WTC11 (cell line): Measurements from ENCODE around the gene RAI1. TPM values are rescaled to one million over a fixed set of nuclear protein-coding genes. Genes with fewer than 3 reads are reported as not detected.

ENCODE experiments used
- ATAC-seq: fragments of 200-7000 bp; cut with Tn5 transposase; 2 replicates; pipeline ENCODE4 v1.10.0; 2021; ENCODE audit warnings: mild to moderate bottlenecking, moderate library complexity
- CTCF ChIA-PET: fragments of 300-600 bp; sonication (Branson Sonifier 250); formaldehyde crosslinking; loops from one replicate; lab custom pipeline; 2021; ENCODE audit warnings: antibody characterized with exemption; lab: Charles Lee
- POLR2A ChIA-PET: fragments of 350-600 bp; sonication (Branson Sonifier 250); formaldehyde crosslinking; loops from one replicate; lab custom pipeline; 2021; ENCODE audit warnings: antibody characterized with exemption; lab: Charles Lee
- DNase-seq: peaks from one replicate; pipeline ENCODE4 v3.0.0; 2021; ENCODE audit warnings: low spot score
- H3K27ac Mint-ChIP-seq: 2 replicates; pipeline ENCODE4 v1.8.0; 2021; ENCODE audit warnings: mixed read lengths
- H3K27me3 Mint-ChIP-seq: 2 replicates; pipeline ENCODE4 v1.8.0; 2021; ENCODE audit warnings: low read depth, mild to moderate bottlenecking, moderate library complexity, mixed read lengths
- H3K36me3 Mint-ChIP-seq: 2 replicates; pipeline ENCODE4 v1.8.0; 2021; ENCODE audit warnings: mixed read lengths
- H3K4me1 Mint-ChIP-seq: 2 replicates; pipeline ENCODE4 v1.8.0; 2022; ENCODE audit warnings: mixed read lengths
- H3K4me3 Mint-ChIP-seq: 2 replicates; pipeline ENCODE4 v1.8.0; 2021; ENCODE audit warnings: mild to moderate bottlenecking, moderate library complexity, mixed read lengths
- H3K9me3 Mint-ChIP-seq: 2 replicates; pipeline ENCODE4 v1.8.0; 2021; ENCODE audit warnings: mixed read lengths
- ARID4B ChIP-seq: sonication (generic); formaldehyde crosslinking; IDR thresholded peaks from 2 replicates; pipeline ENCODE4 v1.8.0; 2023; ENCODE audit warnings: missing genetic modification reagents, mild to moderate bottlenecking, borderline replicate concordance
- CBFB ChIP-seq: sonication (generic); formaldehyde crosslinking; IDR thresholded peaks from 2 replicates; pipeline ENCODE4 v1.8.1; 2022; ENCODE audit warnings: mild to moderate bottlenecking, low read depth, missing genetic modification reagents
- E2F1 ChIP-seq: sonication (generic); formaldehyde crosslinking; IDR thresholded peaks from 2 replicates; pipeline ENCODE4 v1.8.0; 2022; ENCODE audit warnings: mild to moderate bottlenecking, missing genetic modification reagents
- EMX1 ChIP-seq: fragments of 250-450 bp; sonication (Bioruptor Pico); IDR thresholded peaks from 2 replicates; pipeline ENCODE4 v1.8.0; 2021; ENCODE audit warnings: mild to moderate bottlenecking
- ETV6 ChIP-seq: sonication (generic); formaldehyde crosslinking; IDR thresholded peaks from 2 replicates; pipeline ENCODE4 v1.8.1; 2022; ENCODE audit warnings: mild to moderate bottlenecking, missing genetic modification reagents
- FOXP1 ChIP-seq: sonication (generic); formaldehyde crosslinking; IDR thresholded peaks from 2 replicates; pipeline ENCODE4 v1.8.0; 2022; ENCODE audit warnings: missing genetic modification reagents, mild to moderate bottlenecking, moderate library complexity, borderline replicate concordance
- MLX ChIP-seq: sonication (generic); formaldehyde crosslinking; IDR thresholded peaks from 2 replicates; pipeline ENCODE4 v1.8.1; 2023; ENCODE audit warnings: mild to moderate bottlenecking, missing genetic modification reagents, moderate library complexity
- OVOL2 ChIP-seq: fragments of 250-450 bp; sonication (Bioruptor Pico); IDR thresholded peaks from 2 replicates; pipeline ENCODE4 v1.9.0; 2021; ENCODE audit warnings: mild to moderate bottlenecking, borderline replicate concordance
- RELA ChIP-seq: sonication (generic); formaldehyde crosslinking; IDR thresholded peaks from 2 replicates; pipeline ENCODE4 v1.8.1; 2022; ENCODE audit warnings: missing genetic modification reagents, mild to moderate bottlenecking, borderline replicate concordance
- STAT6 ChIP-seq: sonication (generic); formaldehyde crosslinking; conservative IDR thresholded peaks from 2 replicates; pipeline ENCODE4 v1.8.1; 2023; ENCODE audit warnings: mild to moderate bottlenecking, low read depth, missing genetic modification reagents, moderate library complexity
- ZBTB43 ChIP-seq: sonication (generic); formaldehyde crosslinking; IDR thresholded peaks from 2 replicates; pipeline ENCODE4 v1.8.1; 2023; ENCODE audit warnings: mild to moderate bottlenecking, missing genetic modification reagents
- ZNF138 ChIP-seq: sonication (generic); formaldehyde crosslinking; conservative IDR thresholded peaks from 2 replicates; pipeline ENCODE4 v1.8.1; 2022; ENCODE audit warnings: mild to moderate bottlenecking, moderate library complexity, missing genetic modification reagents
- ZNF232 ChIP-seq: sonication (generic); formaldehyde crosslinking; IDR thresholded peaks from 2 replicates; pipeline ENCODE4 v1.8.0; 2022; ENCODE audit warnings: mild to moderate bottlenecking, missing genetic modification reagents
- ZNF425 ChIP-seq: fragments of 250-450 bp; sonication (Bioruptor Pico); conservative IDR thresholded peaks from 2 replicates; pipeline ENCODE4 v1.9.0; 2021; ENCODE audit warnings: mild to moderate bottlenecking
- total RNA-seq: library from RNA; stranded (reverse); gene quantifications from 3 replicates; pipeline ENCODE4 v1.2.3, GENCODE V29; 2021

The RAI1 gene
- total RNA-seq, 1 experiment from 2014 or later = 12.7 TPM

- H3K27me3 Mint-ChIP-seq = no peaks in the 10 kb centered on the region; the same call in 1 of the 2 replicates
- ATAC-seq = no peak
- H3K36me3 Mint-ChIP-seq = no peaks in the 10 kb centered on the region
- TF ChIP-seq ZNF138 (CRISPR knock-in tag) (no peak), E2F1 (CRISPR knock-in tag) (no peak), RELA (CRISPR knock-in tag) (no peak), FOXP1 (CRISPR knock-in tag) (no peak), ZBTB43 (no peak), ZNF232 (CRISPR knock-in tag) (no peak), ZNF425 (CRISPR knock-in tag) (no peak), OVOL2 (CRISPR knock-in tag) (no peak), MLX (no peak), STAT6 (no peak), CBFB (CRISPR knock-in tag) (no peak), EMX1 (CRISPR knock-in tag) (no peak), ARID4B (CRISPR knock-in tag) (no peak), ETV6 (no peak)
- peaks cover 10% of the 10 kb centered on the region for H3K4me1 Mint-ChIP-seq
- POLR2A ChIA-PET = no interaction called here
- no peak for DNase-seq
- CTCF ChIA-PET = interaction anchor here (1.6 kb wide), 1 partner anchor 14 kb away, joined by 4 read pairs; no protein-coding TSS in a partner anchor
- H3K9me3 Mint-ChIP-seq = no peaks in the 10 kb centered on the region
- H3K4me3 Mint-ChIP-seq = no peak overlapping the region
- H3K27ac Mint-ChIP-seq = no peak overlapping the region
These were observed 79.1 kb downstream of the RAI1 start for GRCh38 chr17:17760350-17760749.
